ENCODE results near the gene GRPEL2. TPM values are rescaled to one million over a fixed set of nuclear protein-coding genes. Genes with fewer than 3 reads are reported as not detected.

The GRPEL2 gene
- total RNA-seq, 1 experiment from 2014 or later = 86.6 TPM

DNA sequence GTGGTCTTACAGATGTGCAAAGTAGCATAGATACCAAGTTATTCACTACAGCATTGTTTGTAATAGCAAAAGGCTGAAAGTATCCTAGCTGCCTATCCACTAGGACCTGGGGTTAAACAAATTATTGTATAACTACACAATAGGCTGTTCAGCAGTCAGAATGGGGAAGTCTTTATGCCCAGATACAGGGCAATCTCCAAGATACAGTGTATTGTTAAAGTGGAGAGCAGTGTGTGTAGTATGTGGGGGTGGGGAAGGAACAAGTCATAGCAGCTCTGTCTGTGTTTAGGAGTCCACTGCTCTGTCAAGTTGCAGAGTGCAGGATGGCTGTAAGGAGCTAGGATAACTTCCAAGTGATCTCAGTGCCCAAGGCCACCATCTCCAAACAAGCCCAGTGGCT is 18.1 kb downstream of the GRPEL2 start:
- no peaks in the 10 kb centered on the region for H3K9me3 Mint-ChIP-seq (ENCODE audit: unreplicated experiment)
- POLR2A ChIA-PET = interaction anchor here (0.6 to 1.0 kb wide), 3 partner anchors 38 to 96 kb away, joined by 3 read pairs; no protein-coding TSS in a partner anchor
- no TSS peak for BruUV-seq (replicated peaks)
- intact Hi-C loops (cut with micrococcal nuclease) = no loop called here
- no peak for TF ChIP-seq CTCF (IDR thresholded peaks at IDR 0.05; ENCODE audit: unreplicated experiment)
- H3K27me3 Mint-ChIP-seq (ENCODE audit: insufficient read depth, unreplicated experiment) = no peaks in the 10 kb centered on the region
- H3K36me3 Mint-ChIP-seq (ENCODE audit: insufficient read depth, unreplicated experiment) = no peaks in the 10 kb centered on the region
- no peak overlapping the region for H3K4me3 Mint-ChIP-seq (ENCODE audit: unreplicated experiment)
- no peak overlapping the region for H3K27ac Mint-ChIP-seq (ENCODE audit: low read depth, unreplicated experiment)
- no peak for DNase-seq (ENCODE audit: unreplicated experiment)
- H3K4me1 Mint-ChIP-seq (ENCODE audit: insufficient read depth, unreplicated experiment) = peaks cover 15% of the 10 kb centered on the region
- CTCF ChIA-PET = interaction anchor here (1.5 to 46.8 kb wide), 5 partner anchors 7 to 171 kb away, joined by 3 to 1231 read pairs (median 22); no protein-coding TSS in a partner anchor

GRCh38 chr5:149363936-149364335 is 18.6 kb downstream of the GRPEL2 start:
- Mint-ChIP-seq H3K4me3 (ENCODE audit: unreplicated experiment) (no peak overlapping the region), H3K9me3 (ENCODE audit: unreplicated experiment) (no peaks in the 10 kb centered on the region), H3K27me3 (ENCODE audit: insufficient read depth, unreplicated experiment) (no peaks in the 10 kb centered on the region), H3K4me1 (ENCODE audit: insufficient read depth, unreplicated experiment) (peaks cover 9% of the 10 kb centered on the region), H3K36me3 (ENCODE audit: insufficient read depth, unreplicated experiment) (no peaks in the 10 kb centered on the region), H3K27ac (ENCODE audit: low read depth, unreplicated experiment) (no peak overlapping the region)
- ChIA-PET CTCF (interaction anchor here (1.5 to 46.8 kb wide), 5 partner anchors 6 to 170 kb away, joined by 3 to 1231 read pairs (median 22); no protein-coding TSS in a partner anchor), POLR2A (interaction anchor here (0.6 kb wide), 1 partner anchor 28 kb away, joined by 3 read pairs; no protein-coding TSS in a partner anchor)
- intact Hi-C loops (cut with micrococcal nuclease) = no loop called here
- no peak for DNase-seq (ENCODE audit: unreplicated experiment)
- TF ChIP-seq CTCF (IDR thresholded peaks at IDR 0.05; ENCODE audit: unreplicated experiment) = no peak
- no TSS peak for BruUV-seq (replicated peaks)

DNA sequence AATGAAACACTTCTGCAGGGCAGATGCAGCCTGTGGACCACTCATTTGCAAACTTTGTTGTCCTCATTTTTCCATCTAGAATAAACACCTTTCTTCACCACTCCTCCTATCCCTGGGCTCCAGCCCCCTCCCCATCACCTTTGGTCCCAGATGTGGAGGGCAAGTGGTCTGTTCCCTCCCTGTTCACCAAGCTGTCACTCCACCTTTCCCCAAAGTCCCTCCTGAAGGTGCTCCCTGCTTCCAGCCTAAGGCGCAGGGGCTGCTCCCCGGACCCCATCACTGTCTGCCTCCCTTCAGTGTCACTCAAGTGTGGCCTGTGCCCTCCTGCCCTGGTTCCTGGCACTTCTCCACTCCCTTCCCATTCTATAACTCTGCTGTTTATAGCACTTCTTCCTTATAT is 19.4 kb downstream of the GRPEL2 start:
- H3K27me3 Mint-ChIP-seq (ENCODE audit: insufficient read depth, unreplicated experiment) = no peaks in the 10 kb centered on the region
- BruUV-seq (replicated peaks) = no TSS peak
- H3K27ac Mint-ChIP-seq (ENCODE audit: low read depth, unreplicated experiment) = no peak overlapping the region
- intact Hi-C loops (cut with micrococcal nuclease) = loop anchor here (5.0 kb wide), 1 partner anchor 253 kb away; no protein-coding TSS in a partner anchor
- H3K4me1 Mint-ChIP-seq (ENCODE audit: insufficient read depth, unreplicated experiment) = peaks cover 8% of the 10 kb centered on the region
- no peak overlapping the region for H3K4me3 Mint-ChIP-seq (ENCODE audit: unreplicated experiment)
- no peak for TF ChIP-seq CTCF (IDR thresholded peaks at IDR 0.05; ENCODE audit: unreplicated experiment)
- CTCF ChIA-PET = interaction anchor here (0.6 to 46.8 kb wide), 7 partner anchors 11 to 666 kb away, joined by 3 to 1231 read pairs (median 13); partner anchors contain the start of genes GRPEL2 and PCYOX1L
- DNase-seq (ENCODE audit: unreplicated experiment) = no peak
- no peaks in the 10 kb centered on the region for H3K36me3 Mint-ChIP-seq (ENCODE audit: insufficient read depth, unreplicated experiment)
- H3K9me3 Mint-ChIP-seq (ENCODE audit: unreplicated experiment) = no peaks in the 10 kb centered on the region
- POLR2A ChIA-PET = interaction anchor here (1.4 kb wide), 1 partner anchor 19 kb away, joined by 7 read pairs; the partner anchor contains the start of gene GRPEL2

DNA sequence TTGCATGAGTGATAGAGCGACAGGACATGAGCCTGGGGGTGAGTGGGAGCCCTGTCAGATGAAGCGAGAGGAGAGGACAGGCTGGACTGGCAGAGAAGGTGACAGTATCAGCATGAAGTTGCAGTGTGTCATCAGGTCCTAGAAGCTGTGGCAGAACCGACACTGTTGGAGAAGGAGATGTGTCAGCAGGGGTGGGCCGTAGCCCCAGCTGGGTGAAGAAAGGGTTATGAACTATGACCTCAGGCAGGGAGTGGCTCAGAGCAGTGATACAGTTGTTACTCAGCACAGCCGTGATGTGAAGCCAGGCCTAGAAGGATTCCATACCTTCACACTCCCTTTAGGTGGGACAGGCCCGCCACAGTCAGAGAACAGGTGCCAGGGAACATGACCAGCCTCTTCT is 20.1 kb downstream of the GRPEL2 start:
- CTCF ChIA-PET = interaction anchor here (0.5 to 46.8 kb wide), 14 partner anchors 11 to 665 kb away, joined by 3 to 1231 read pairs (median 4); partner anchors contain the start of genes GRPEL2 and PCYOX1L

More for the DNA sequence above, 20.1 kb downstream of the GRPEL2 start:
- Mint-ChIP-seq H3K9me3 (ENCODE audit: unreplicated experiment) (no peaks in the 10 kb centered on the region), H3K27ac (ENCODE audit: low read depth, unreplicated experiment) (no peak overlapping the region), H3K4me3 (ENCODE audit: unreplicated experiment) (no peak overlapping the region), H3K36me3 (ENCODE audit: insufficient read depth, unreplicated experiment) (no peaks in the 10 kb centered on the region), H3K27me3 (ENCODE audit: insufficient read depth, unreplicated experiment) (no peaks in the 10 kb centered on the region), H3K4me1 (ENCODE audit: insufficient read depth, unreplicated experiment) (peaks cover 8% of the 10 kb centered on the region)
- intact Hi-C loops (cut with micrococcal nuclease) = loop anchor here (5.0 kb wide), 1 partner anchor 252 kb away; no protein-coding TSS in a partner anchor
- no peak for DNase-seq (ENCODE audit: unreplicated experiment)
- TF ChIP-seq CTCF (IDR thresholded peaks at IDR 0.05; ENCODE audit: unreplicated experiment) = no peak
- POLR2A ChIA-PET = interaction anchor here (1.4 to 7.1 kb wide), 2 partner anchors 20 to 45 kb away, joined by 7 to 43 read pairs; partner anchors contain the start of gene GRPEL2
- no TSS peak for BruUV-seq (replicated peaks)

Data from MCF 10A (cell line).